ENCODE results near the gene DTX3.

The DTX3 gene

DNA sequence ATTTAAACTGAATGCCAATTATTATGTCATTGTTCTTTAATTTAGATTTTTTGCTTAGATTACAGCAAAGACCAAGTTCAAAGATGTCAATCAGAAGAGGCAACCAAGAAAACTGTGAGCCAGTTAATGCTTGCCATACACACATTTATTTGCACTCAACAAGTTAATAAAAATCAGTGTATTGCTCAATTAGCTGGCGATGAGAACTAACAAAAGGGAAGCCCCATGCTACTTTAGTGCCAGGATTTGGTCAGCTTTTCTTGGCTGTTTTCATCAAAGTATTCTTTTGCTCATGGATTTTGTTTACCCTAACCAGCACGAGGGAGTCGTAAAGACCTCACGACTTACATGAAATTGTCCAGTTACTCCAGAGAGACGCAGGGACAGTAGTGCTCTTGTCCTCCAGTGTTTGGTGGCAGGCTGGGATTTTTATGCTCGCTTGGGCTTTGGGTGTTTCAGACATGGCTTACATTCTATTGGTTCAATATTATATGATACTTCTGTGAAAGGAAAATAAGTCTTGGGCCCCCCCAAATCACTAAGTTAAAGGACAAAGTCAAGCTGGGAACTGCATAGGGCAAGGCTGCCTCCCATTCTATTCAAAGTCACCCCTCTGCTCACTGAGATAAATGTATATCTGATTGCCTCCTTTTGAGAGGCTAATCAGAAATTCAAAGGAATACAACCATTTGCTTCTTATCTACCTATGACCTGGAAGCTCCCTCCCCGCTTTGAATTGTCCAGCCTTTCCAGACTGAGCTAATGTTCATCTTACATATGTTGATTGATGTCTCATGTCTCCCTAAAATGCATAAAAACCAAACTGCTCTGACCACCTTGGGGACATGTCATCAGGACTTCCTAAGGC lies 35.8 kb downstream of the DTX3 start:
- TF ChIP-seq GATA3 (IDR thresholded peaks at IDR 0.05; ENCODE audit: low read depth, low read length) (no peak), GATA2 (IDR thresholded peaks at IDR 0.05; ENCODE audit: low read depth, low read length) (no peak)

DNA sequence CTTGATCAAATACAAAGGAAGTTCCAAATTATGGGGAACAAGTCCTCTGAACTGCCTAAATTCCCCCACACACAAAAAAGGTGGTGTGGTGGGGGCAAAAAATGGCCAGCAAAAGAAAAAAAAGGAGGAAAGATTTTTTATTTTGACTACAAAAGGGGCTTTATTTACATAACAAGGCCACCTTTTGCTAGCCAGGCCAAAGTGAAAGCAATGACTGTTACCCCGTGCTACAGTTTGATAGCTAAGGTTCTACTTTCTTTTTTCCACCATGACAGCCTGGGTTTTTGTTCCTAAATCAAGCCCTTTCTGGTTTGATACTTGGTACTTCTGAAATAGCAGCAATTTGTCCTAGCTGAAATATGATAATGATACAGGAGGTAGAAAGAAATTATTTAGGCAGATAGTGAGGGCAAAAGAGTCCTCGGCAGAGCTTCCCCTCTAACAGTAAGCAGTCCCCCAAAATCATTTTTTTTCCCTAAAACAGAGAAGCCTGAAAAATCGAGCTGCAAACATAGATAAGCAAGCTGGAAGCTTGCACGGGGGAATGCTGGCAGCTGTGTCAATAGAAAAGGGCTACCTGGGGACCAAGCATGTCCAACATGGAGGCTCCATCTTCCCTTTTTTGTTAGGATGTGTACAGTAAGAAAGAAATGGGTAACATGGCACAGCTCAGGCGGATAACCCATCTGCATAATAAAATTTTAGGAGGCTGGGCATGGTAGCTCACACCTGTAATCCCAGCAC lies 37.2 kb downstream of the DTX3 start:
- TF ChIP-seq GATA2 (IDR thresholded peaks at IDR 0.05; ENCODE audit: low read depth, low read length): no peak
- no peak for TF ChIP-seq GATA3 (IDR thresholded peaks at IDR 0.05; ENCODE audit: low read depth, low read length)

DNA sequence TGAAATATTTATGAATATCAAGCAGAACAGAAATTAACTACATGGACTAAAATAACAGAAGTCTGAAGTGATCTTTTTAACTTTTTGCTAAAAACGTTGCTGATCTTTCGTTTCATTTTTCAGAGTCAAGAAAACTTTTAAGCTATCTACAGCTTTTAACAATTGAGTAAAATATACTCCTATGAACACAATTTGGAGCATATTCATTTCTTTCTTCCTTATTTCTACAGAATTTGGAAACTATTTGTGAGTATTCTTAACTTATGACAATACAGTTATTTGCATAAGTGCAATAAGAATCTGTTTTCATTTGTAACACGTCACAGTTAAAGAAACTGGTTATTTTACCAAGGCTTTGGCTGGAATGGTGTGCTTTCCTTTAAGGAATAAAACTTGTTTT lies 49.4 kb downstream of the DTX3 start:
- TF ChIP-seq GATA2 (IDR thresholded peaks at IDR 0.05; ENCODE audit: low read depth, low read length) (no peak), GATA3 (IDR thresholded peaks at IDR 0.05; ENCODE audit: low read depth, low read length) (no peak)

DNA sequence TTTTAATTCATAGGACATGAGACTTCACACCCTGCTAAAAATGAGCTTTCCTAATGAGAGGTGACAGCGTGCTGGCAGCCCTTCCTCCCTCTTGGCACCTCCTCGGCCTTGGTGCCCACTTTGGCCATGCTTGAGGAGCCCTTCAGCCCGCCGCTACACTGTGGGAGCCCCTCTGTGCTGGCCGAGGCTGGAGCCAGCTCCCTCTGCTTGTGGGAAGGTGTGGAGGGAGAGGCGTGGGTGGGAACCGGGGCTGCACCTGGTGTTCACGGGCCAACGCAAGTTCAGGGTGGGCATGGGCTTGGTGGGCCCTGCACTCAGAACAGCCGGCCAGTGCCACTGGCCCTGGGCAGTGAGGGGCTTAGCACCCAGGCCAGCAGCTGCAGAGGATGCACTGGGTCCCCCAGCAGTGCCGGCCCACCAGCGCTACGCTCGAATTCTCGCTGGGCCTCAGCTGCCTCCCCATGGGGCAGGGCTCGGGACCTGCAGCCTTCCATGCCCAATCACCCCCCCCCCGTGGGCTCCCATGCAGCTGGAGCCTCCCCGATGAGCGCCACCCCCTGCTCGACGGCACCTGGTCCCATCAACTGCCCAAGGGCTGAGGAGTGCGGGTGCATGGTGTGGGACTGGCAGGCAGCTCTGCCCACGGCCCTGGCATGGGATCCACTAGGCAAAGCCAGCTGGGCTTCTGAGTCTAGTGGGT lies 51.1 kb downstream of the DTX3 start:
- TF ChIP-seq GATA3 (IDR thresholded peaks at IDR 0.05; ENCODE audit: low read depth, low read length): no peak
- no peak for TF ChIP-seq GATA2 (IDR thresholded peaks at IDR 0.05; ENCODE audit: low read depth, low read length)

DNA sequence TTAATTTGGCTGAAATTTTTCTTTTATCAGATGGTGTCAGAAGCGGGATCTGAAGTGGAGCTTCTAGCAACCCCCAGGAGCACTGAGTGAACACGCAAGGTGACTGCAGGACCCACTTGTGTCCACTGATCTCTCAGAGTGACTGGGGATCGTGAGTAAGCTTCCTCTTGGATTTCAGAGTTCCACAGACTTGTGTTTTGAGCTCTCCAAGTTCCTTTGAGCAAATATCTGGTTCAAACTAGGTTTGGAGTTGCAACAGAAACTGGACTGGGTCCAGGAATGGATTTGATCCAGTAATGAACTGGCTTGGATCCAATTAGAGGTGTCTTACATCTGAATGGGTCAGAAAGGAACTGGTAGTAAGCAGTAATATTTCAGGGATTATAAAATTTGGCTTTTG lies 53.1 kb downstream of the DTX3 start:
- TF ChIP-seq GATA2 (IDR thresholded peaks at IDR 0.05; ENCODE audit: low read depth, low read length) (no peak), GATA3 (IDR thresholded peaks at IDR 0.05; ENCODE audit: low read depth, low read length) (no peak)

DNA sequence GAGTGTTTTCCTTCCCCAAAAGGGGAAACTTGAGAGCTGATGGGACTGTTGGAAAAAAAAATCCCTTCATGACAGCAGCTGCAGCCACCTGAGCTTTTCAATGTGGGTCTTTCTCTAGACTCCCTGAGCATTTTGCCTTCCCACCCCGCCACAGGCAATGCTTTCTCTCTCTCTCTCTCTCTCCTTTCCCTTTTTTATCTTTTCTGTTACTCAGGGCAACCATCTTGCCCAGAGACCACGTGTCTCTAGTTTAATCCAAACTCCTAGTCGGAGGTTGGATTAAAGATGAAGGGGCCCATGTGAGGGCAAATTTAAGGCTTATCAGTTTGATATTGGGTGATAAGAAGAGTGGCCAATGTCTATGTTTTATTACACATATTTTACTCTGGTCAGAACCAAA lies 54.3 kb downstream of the DTX3 start:
- TF ChIP-seq GATA3 (IDR thresholded peaks at IDR 0.05; ENCODE audit: low read depth, low read length) (no peak), GATA2 (IDR thresholded peaks at IDR 0.05; ENCODE audit: low read depth, low read length) (no peak)

All from SH-SY5Y (cell line).